Small intestine (tissue), 7 donors: ENCODE measurements around the gene TMEM198. TPM values are rescaled to one million over a fixed set of nuclear protein-coding genes. Genes with fewer than 3 reads are reported as not detected.

ENCODE experiments used
- DNase-seq, 2 donors: peaks; one replicate each; pipeline versions ENCODE4 v3.0.0 to v3.0.0-alpha.2; 2013
- FAIRE-seq: peaks from 2 replicates; lab custom pipeline; 2012; peaks lifted over from hg19 to GRCh38; lab: Jason Lieb, UNC
- H3K27ac ChIP-seq, 3 donors: one replicate each; pipeline ENCODE4 v1.5.1; 2013; ENCODE audit warnings: low read length in 2 of 3, mild to moderate bottlenecking in 2 of 3, control low read depth in 1 of 3, inconsistent platforms in 1 of 3, low read depth in 1 of 3, moderate library complexity in 1 of 3
- H3K27me3 ChIP-seq, 3 donors: one replicate each; pipeline ENCODE4 v1.6.1; 2013; ENCODE audit warnings: low read length in 3 of 3, inconsistent platforms in 1 of 3; ENCODE audit not compliant: control insufficient read depth in 3 of 3, insufficient read depth in 3 of 3
- H3K36me3 ChIP-seq, 3 donors: one replicate each; pipeline ENCODE4 v1.6.1; 2013; ENCODE audit warnings: low read length in 3 of 3, inconsistent platforms in 1 of 3, low read depth in 1 of 3, mild to moderate bottlenecking in 1 of 3, moderate library complexity in 1 of 3; ENCODE audit not compliant: control insufficient read depth in 3 of 3, insufficient read depth in 2 of 3
- H3K4me1 ChIP-seq, 3 donors: one replicate each; pipeline ENCODE4 v1.6.1; 2013; ENCODE audit warnings: low read length in 2 of 3, inconsistent platforms in 1 of 3, low read depth in 1 of 3, mild to moderate bottlenecking in 1 of 3, moderate library complexity in 1 of 3; ENCODE audit not compliant: control insufficient read depth in 3 of 3, insufficient read depth in 2 of 3
- H3K4me3 ChIP-seq, 3 donors: one replicate each; pipeline ENCODE4 v1.5.1; 2013; ENCODE audit warnings: low read length in 3 of 3, control low read depth in 1 of 3, inconsistent platforms in 1 of 3, low read depth in 1 of 3, mild to moderate bottlenecking in 1 of 3, moderate library complexity in 1 of 3
- H3K9me3 ChIP-seq, 2 donors: one replicate each; pipeline ENCODE4 v1.6.1; 2013; ENCODE audit warnings: low read depth in 1 of 2, low read length in 1 of 2; ENCODE audit not compliant: control insufficient read depth in 2 of 2, insufficient read depth in 1 of 2
- WGBS, 3 donors: extraction: QIAGEN DNeasy Blood & Tissue Kit; methylation state at CpG; one replicate each; pipeline ENCODE4 v1.1.7; 2013; 5-methylcytosine and 5-hydroxymethylcytosine counted together
- polyA plus RNA-seq, 4 donors: library from polyadenylated mRNA; stranded (reverse) in 3 of 4; unstranded in 1 of 4; fragments of 200-250 nt in 3 of 4; fragments of 120-200 nt in 1 of 4; gene quantifications; one replicate each; pipeline versions ENCODE4 v1.2.1 to v1.2.3, GENCODE V29; 2013
- donor health status: healthy with polysubstance abuse.
- donor health status: control.
- donor health status: control.
- donor health status: Bipolar disorder and iron deficiency.
- donor health status: healthy.

The TMEM198 gene
- polyA plus RNA-seq, 4 donors = 1.8 to 23.5 (median 14.8) TPM

DNA sequence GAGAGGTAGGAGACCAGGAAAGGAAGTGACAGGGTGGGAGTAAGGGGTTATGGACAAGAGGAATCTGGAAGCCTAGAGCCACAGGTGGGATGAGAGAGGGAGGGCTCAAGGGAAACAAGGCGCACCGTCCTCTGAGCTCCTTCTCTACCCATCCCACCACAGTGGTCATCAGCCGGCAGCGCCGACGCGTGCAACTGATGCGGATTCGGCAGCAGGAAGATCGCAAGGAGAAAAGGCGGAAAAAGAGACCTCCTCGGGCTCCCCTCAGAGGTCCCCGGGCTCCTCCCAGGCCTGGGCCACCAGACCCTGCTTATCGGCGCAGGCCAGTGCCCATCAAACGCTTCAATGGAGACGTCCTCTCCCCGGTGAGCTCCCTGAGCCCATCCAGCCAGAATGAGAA lies 5.2 kb downstream of the TMEM198 start:
- FAIRE-seq (no peak), DNase-seq (no peak)

GRCh38 chr2:219549619-219550018 lies 5.8 kb downstream of the TMEM198 start:
- peaks cover 0 to 45% (median 4%) of the 10 kb centered on the region in 3 donors for H3K4me1 ChIP-seq
- H3K9me3 ChIP-seq = no peaks in the 10 kb centered on the region
- H3K27me3 ChIP-seq = peaks cover 0 to 27% (median 0%) of the 10 kb centered on the region in 3 donors
- H3K4me3 ChIP-seq = no peak overlapping the region
- no peak for FAIRE-seq
- H3K36me3 ChIP-seq = peaks cover 0 to 43% (median 3%) of the 10 kb centered on the region in 3 donors
- 81 to 89% (median 86%) methylated on average over 9 of the region's 9 CpGs for WGBS, 3 donors
- DNase-seq = no peak
- H3K27ac ChIP-seq = no peak overlapping the region

More for the DNA sequence above, 5.2 kb downstream of the TMEM198 start:
- 93 to 95% (median 95%) methylated on average over 17 to 18 of the region's 18 CpGs for WGBS, 3 donors
- Histone ChIP-seq H3K27me3 (peaks cover 0 to 25% (median 0%) of the 10 kb centered on the region in 3 donors), H3K4me1 (peaks cover 0 to 51% (median 4%) of the 10 kb centered on the region in 3 donors), H3K27ac (no peak overlapping the region), H3K9me3 (no peaks in the 10 kb centered on the region), H3K36me3 (peaks cover 0 to 43% (median 3%) of the 10 kb centered on the region in 3 donors), H3K4me3 (no peak overlapping the region)

DNA sequence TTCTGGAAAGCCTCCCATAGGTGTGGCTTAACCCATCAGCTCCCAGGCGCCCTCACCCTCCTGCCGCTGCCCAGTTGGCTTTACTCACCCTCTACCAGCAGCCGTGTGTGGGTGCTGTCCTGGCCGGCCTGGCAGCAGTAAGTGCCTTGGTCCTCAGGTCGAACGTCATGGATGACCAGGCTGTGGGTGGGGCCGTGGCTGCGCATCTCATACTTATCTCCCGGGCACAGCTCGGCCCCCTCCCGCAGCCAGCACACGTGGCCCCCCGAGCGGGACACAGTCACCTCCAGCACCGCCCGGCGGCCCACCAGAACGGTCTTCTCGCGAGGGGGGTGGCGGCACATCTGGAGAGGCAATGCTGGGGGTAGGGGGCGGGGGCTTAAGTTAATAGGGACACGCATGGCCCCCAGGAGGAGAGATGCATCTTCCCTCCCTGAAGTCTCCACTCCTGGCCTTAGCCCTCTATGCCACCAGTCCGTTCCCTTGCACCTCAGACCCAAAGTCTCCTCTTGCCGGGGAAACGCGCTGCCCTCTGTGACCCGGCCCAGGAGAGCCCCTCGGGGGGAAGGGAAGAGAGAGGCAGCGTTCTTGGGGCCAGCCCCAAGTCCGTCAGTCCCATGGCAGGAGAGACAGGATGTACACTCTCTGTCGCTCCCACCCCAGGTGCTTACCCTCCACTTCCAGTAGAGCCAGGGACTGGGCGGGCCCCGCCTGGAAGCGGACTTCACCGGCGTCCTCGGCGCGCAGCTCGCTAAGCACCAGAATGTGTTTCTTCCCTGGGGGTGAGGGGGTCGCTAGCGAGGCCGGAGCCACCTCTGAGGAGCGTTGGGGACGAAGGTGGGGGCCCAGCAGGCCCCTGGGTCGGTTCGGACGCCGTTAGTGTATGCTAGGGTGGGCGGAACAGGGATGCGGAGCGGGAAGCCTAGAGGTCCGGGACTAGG lies 7.9 kb downstream of the TMEM198 start:
- FAIRE-seq (no peak), DNase-seq (peak in 1 of 2 donors; percentile 59)
- Histone ChIP-seq H3K27ac (peak overlapping the region in 2 of 3 donors; percentile 22 to 85), H3K9me3 (no peaks in the 10 kb centered on the region), H3K4me3 (peak overlapping the region; percentile 40 to 55 (median 52)), H3K4me1 (peaks cover 0 to 25% (median 0%) of the 10 kb centered on the region in 3 donors), H3K27me3 (peaks cover 0 to 29% (median 0%) of the 10 kb centered on the region in 3 donors), H3K36me3 (peaks cover 0 to 51% (median 3%) of the 10 kb centered on the region in 3 donors)
- WGBS, 3 donors = 5 to 7% (median 5%) methylated on average over 51 to 54 of the region's 54 CpGs

GRCh38 chr2:219552382-219553167 lies 8.7 kb downstream of the TMEM198 start:
- H3K9me3 ChIP-seq = no peaks in the 10 kb centered on the region
- H3K27me3 ChIP-seq = peaks cover 0 to 29% (median 0%) of the 10 kb centered on the region in 3 donors
- H3K27ac ChIP-seq = peak overlapping the region; percentile 35 to 85 (median 62)
- peak; percentile 78 to 96 for DNase-seq
- peak overlapping the region; percentile 40 to 55 (median 52) for H3K4me3 ChIP-seq
- peaks cover 0 to 55% (median 3%) of the 10 kb centered on the region in 3 donors for H3K36me3 ChIP-seq
- H3K4me1 ChIP-seq = peaks cover 0 to 19% (median 0%) of the 10 kb centered on the region in 3 donors
- WGBS, 3 donors = 1 to 5% (median 1%) methylated on average over 59 to 99 of the region's 99 CpGs
- no peak for FAIRE-seq

- WGBS, 3 donors = 18 to 33% (median 28%) methylated on average over 7 of the region's 7 CpGs
- DNase-seq = no peak
- FAIRE-seq = no peak
These were observed 9.3 kb downstream of the TMEM198 start for GRCh38 chr2:219553168-219553417.

GRCh38 chr2:219553463-219553963 lies 9.7 kb downstream of the TMEM198 start:
- Histone ChIP-seq H3K27ac (no peak overlapping the region), H3K4me3 (no peak overlapping the region), H3K9me3 (no peaks in the 10 kb centered on the region), H3K4me1 (peaks cover 0 to 19% (median 0%) of the 10 kb centered on the region in 3 donors), H3K27me3 (peaks cover 0 to 29% (median 0%) of the 10 kb centered on the region in 3 donors), H3K36me3 (peaks cover 0 to 51% (median 3%) of the 10 kb centered on the region in 3 donors)
- DNase-seq (no peak), FAIRE-seq (no peak)
- WGBS, 3 donors = 80 to 82% (median 81%) methylated on average over 12 of the region's 12 CpGs

More at GRCh38 chr2:219553168-219553417, 9.3 kb downstream of the TMEM198 start:
- H3K27ac ChIP-seq = no peak overlapping the region
- peaks cover 0 to 29% (median 0%) of the 10 kb centered on the region in 3 donors for H3K27me3 ChIP-seq
- no peaks in the 10 kb centered on the region for H3K9me3 ChIP-seq
- H3K4me1 ChIP-seq = peaks cover 0 to 19% (median 0%) of the 10 kb centered on the region in 3 donors
- H3K4me3 ChIP-seq = peak overlapping the region in 2 of 3 donors; percentile 40 to 55
- H3K36me3 ChIP-seq = peaks cover 0 to 51% (median 3%) of the 10 kb centered on the region in 3 donors

DNA sequence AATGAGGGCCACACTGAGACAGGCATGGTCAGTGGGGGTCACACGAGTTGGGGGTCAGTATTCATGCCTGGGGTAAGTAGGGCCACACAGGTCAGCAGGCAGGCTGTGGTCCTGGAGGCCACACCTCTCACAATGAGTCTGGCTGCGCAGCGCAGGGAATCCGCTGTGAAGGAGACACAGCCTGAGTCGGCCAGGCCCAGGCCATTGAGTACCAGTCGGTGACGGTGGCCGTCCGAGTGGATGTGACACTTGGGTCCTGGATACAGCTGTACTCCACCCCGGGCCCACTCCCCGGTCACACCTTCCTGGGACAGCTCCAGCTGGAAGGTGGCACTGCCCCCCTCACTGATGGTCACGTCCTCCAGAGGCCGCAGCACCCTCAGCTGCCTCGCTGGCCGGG lies 10.5 kb downstream of the TMEM198 start:
- Histone ChIP-seq H3K4me3 (no peak overlapping the region), H3K27me3 (peaks cover 0 to 29% (median 0%) of the 10 kb centered on the region in 3 donors)
- DNase-seq = no peak

DNA sequence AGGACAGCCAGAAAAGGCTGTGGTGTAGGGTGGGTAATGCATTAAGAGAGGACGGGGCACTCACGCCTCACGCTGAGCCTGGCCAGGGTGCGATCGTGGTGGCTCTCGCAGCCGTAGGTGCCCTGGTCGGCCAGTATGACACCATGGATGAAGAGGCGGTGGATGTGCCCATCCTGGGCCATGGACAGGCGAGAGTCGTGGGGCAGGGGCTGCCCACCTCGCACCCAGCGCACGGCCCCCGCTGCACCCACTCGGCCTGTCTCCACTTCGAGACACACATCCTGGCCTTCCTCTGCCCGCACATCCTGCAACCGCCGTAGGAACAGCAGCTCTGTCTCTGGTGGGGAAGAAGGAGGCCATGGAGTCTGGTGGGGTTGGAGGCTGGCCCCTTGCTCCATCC lies 12.1 kb downstream of the TMEM198 start:
- Histone ChIP-seq H3K9me3 (no peaks in the 10 kb centered on the region), H3K27me3 (peaks cover 0 to 22% (median 0%) of the 10 kb centered on the region in 3 donors), H3K4me3 (no peak overlapping the region), H3K36me3 (peaks cover 0 to 34% (median 0%) of the 10 kb centered on the region in 3 donors), H3K4me1 (peaks cover 0 to 19% (median 0%) of the 10 kb centered on the region in 3 donors), H3K27ac (no peak overlapping the region)
- 93 to 96% (median 93%) methylated on average over 20 of the region's 20 CpGs for WGBS, 3 donors
- FAIRE-seq = no peak
- DNase-seq = no peak

More for the DNA sequence above, 10.5 kb downstream of the TMEM198 start:
- Histone ChIP-seq H3K4me1 (peaks cover 0 to 19% (median 0%) of the 10 kb centered on the region in 3 donors), H3K36me3 (peaks cover 0 to 46% (median 3%) of the 10 kb centered on the region in 3 donors), H3K27ac (no peak overlapping the region), H3K9me3 (no peaks in the 10 kb centered on the region)
- FAIRE-seq = no peak
- 87 to 93% (median 92%) methylated on average over 14 to 15 of the region's 15 CpGs for WGBS, 3 donors
